PFSK-1 (cell line): Measurements from ENCODE around the gene TMEM30A.

Source experiments
- POLR2AphosphoS5 ChIP-seq: IDR thresholded peaks from 2 replicates; pipeline ENCODE4 v1.6.1; 2012; ENCODE audit warnings: low read depth, mild to moderate bottlenecking, control low read depth, low read length, moderate library complexity
- SIN3A ChIP-seq: IDR thresholded peaks from 2 replicates; pipeline ENCODE4 v1.6.1; 2012; ENCODE audit warnings: mild to moderate bottlenecking, low read length, moderate library complexity, borderline replicate concordance; ENCODE audit not compliant: insufficient read depth
- TAF1 ChIP-seq: IDR thresholded peaks from 2 replicates; pipeline ENCODE4 v1.6.1; 2012; ENCODE audit warnings: low read length, control low read depth, borderline replicate concordance; ENCODE audit not compliant: insufficient read depth

DNA sequence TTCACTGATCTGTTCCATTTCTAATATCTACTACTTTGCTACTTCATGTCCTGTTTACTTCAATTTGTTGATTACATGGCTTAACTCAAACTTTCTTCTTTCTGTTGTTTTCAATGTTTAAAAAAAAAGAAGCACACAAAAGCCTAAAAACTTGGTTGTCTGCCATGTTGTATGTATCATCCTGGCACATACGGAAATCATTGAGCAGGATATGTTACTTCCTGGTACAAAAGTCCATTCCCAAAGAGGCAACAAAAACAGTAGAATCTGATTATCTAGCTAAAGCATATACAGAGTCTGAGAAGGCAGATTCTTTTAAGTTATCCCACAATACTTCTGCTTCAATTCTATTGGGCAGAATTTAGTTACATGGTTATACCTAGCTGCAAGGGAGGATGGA is 64.2 kb downstream of the TMEM30A start:
- no peak for TF ChIP-seq TAF1
- no peak for TF ChIP-seq SIN3A
- TF ChIP-seq POLR2AphosphoS5: no peak
